Upper lobe of right lung (tissue), 1 donor: ENCODE results near the gene PLD4. TPM values are rescaled to one million over a fixed set of nuclear protein-coding genes. Genes with fewer than 3 reads are reported as not detected.

Experiments
- ATAC-seq: fragments of 200-7000 bp; cut with Tn5 transposase; one replicate; pipeline ENCODE4 v1.9.1; 2020; ENCODE audit warnings: mild to moderate bottlenecking, moderate library complexity
- DNase-seq: peaks from one replicate; pipeline ENCODE4 v3.0.0-alpha.2; 2020
- H3K27ac ChIP-seq: fragments of 200-600 bp; one replicate; pipeline ENCODE4 v1.8.0; 2022
- H3K27me3 ChIP-seq: fragments of 200-600 bp; one replicate; pipeline ENCODE4 v1.8.0; 2022; ENCODE audit warnings: mild to moderate bottlenecking
- H3K36me3 ChIP-seq: fragments of 200-600 bp; one replicate; pipeline ENCODE4 v1.8.0; 2022
- H3K4me1 ChIP-seq: fragments of 200-600 bp; one replicate; pipeline ENCODE4 v1.8.0; 2022
- H3K4me3 ChIP-seq: fragments of 200-600 bp; one replicate; pipeline ENCODE4 v1.8.0; 2022; ENCODE audit warnings: mild to moderate bottlenecking
- H3K9me3 ChIP-seq: fragments of 200-600 bp; one replicate; pipeline ENCODE4 v1.8.0; 2022
- CTCF ChIP-seq: fragments of 200-600 bp; IDR thresholded peaks from one replicate; pipeline ENCODE4 v1.8.0; 2022; ENCODE audit warnings: antibody characterized with exemption
- intact Hi-C: fragments of 100-400 bp; cut with DNase I; formaldehyde crosslinking; loops from one replicate; pipeline ENCODE4 v1.11.0; 2022
- total RNA-seq: library from RNA; stranded (reverse); fragmentation: NEBNext Ultra II Directional; extraction: Animal tissue kit (Norgen Biotek cat#: 25700); gene quantifications from one replicate; pipeline ENCODE4 v1.2.1, GENCODE V29; 2021
- donor health status: DM: no; HTN: yes; CAD: no; lungs with severe emphysema.

PLD4 gene
- total RNA-seq, 1 donor from 2014 or later, result 3.1 TPM

GRCh38 chr14:104967386-104968152 lies 42.9 kb downstream of the PLD4 start:
- Histone ChIP-seq H3K9me3 (no peaks in the 10 kb centered on the region), H3K27me3 (peaks cover 10% of the 10 kb centered on the region), H3K36me3 (no peaks in the 10 kb centered on the region), H3K27ac (peak overlapping the region; percentile 42), H3K4me3 (peak overlapping the region; percentile 39), H3K4me1 (peaks cover 41% of the 10 kb centered on the region)
- DNase-seq (peak; percentile 78), ATAC-seq (peak; percentile 56)
- intact Hi-C loops, result loop anchor here (5.0 kb wide), 1 partner anchor 75 kb away; no protein-coding TSS in a partner anchor
- no peak for TF ChIP-seq CTCF

DNA sequence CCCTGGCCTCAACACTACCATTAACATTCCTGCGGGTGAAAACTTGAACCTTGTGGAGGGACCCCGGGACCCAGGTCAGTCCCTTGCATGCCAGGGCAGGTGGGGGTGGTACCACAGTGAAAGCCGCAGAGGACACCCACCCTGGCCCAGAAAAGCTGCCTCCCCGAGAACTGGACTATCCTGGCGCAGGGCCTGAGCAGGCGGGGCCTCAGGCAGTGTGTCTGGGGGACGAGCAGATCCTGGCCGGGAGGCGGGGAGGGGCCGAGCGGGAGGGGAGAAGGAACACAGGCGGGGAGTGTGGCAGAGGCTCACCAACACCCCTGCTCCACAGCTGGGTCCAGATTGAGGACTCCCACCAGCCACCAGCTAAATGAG lies 43.5 kb downstream of the PLD4 start:
- Histone ChIP-seq H3K36me3 (no peaks in the 10 kb centered on the region), H3K4me1 (peaks cover 46% of the 10 kb centered on the region), H3K27ac (peak overlapping the region; percentile 42), H3K27me3 (peaks cover 10% of the 10 kb centered on the region), H3K4me3 (peak overlapping the region; percentile 39), H3K9me3 (no peaks in the 10 kb centered on the region)
- ATAC-seq (peak; percentile 2), DNase-seq (peak; percentile 80)
- intact Hi-C loops, result loop anchor here (5.0 kb wide), 1 partner anchor 74 kb away; no protein-coding TSS in a partner anchor
- no peak for TF ChIP-seq CTCF

DNA sequence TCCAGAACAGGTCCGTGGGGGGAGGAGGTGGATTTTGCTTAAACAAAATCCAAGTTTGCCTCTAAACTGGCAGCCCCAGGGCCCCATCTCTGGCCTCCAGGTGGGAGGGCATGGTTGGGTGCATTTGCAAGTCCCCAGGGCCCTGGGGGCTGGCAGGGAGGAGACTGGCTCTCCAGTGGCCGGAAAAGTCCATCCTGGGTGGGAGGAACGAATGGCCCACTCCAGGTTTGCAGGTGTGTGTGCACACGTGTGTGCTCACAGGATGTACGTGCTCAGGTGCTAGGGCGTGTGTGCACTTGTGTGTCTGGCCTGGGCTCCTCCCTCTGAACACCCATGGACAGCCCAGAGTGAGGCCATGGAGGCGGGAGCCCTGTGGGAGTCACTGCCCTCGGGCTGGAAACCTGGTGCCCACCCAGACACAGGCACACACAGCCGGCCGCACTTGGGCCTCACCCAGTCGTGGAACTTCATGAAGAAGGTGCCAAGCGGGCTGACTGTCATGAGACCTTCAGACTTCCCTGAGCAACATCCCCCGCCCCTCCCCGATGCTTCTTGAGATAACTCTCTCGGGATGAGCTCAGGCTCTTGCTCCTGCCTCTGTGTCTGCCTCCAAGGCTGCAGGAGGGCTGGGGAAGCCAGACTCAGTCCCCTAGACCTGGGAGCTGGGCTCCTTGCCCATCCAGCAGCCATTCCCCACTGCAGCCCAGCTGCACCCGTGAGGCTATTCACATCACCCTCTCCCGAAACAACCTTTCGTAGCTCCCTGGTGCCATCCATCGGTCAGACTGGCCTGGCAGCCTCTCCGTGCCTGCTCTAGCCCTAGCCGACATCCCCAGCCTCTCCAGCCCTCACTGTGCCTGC lies 44.1 kb downstream of the PLD4 start:
- ATAC-seq, result no peak
- Histone ChIP-seq H3K27me3 (peaks cover 10% of the 10 kb centered on the region), H3K36me3 (no peaks in the 10 kb centered on the region), H3K9me3 (no peaks in the 10 kb centered on the region), H3K27ac (peak overlapping the region; percentile 42), H3K4me3 (peak overlapping the region; percentile 39), H3K4me1 (peaks cover 53% of the 10 kb centered on the region)
- intact Hi-C loops, result loop anchor here (5.0 kb wide), 1 partner anchor 74 kb away; no protein-coding TSS in a partner anchor
- no peak for DNase-seq
- peak; percentile 16 for TF ChIP-seq CTCF

GRCh38 chr14:104969741-104970230 lies 45.1 kb downstream of the PLD4 start:
- H3K9me3 ChIP-seq, result no peaks in the 10 kb centered on the region
- intact Hi-C loops, result loop anchor here (5.0 kb wide), 1 partner anchor 73 kb away; no protein-coding TSS in a partner anchor
- H3K27ac ChIP-seq, result no peak overlapping the region
- no peak for TF ChIP-seq CTCF
- ATAC-seq (no peak), DNase-seq (no peak)
- H3K27me3 ChIP-seq, result peaks cover 10% of the 10 kb centered on the region
- H3K36me3 ChIP-seq, result no peaks in the 10 kb centered on the region
- H3K4me3 ChIP-seq, result peak overlapping the region; percentile 2
- H3K4me1 ChIP-seq, result peaks cover 63% of the 10 kb centered on the region

DNA sequence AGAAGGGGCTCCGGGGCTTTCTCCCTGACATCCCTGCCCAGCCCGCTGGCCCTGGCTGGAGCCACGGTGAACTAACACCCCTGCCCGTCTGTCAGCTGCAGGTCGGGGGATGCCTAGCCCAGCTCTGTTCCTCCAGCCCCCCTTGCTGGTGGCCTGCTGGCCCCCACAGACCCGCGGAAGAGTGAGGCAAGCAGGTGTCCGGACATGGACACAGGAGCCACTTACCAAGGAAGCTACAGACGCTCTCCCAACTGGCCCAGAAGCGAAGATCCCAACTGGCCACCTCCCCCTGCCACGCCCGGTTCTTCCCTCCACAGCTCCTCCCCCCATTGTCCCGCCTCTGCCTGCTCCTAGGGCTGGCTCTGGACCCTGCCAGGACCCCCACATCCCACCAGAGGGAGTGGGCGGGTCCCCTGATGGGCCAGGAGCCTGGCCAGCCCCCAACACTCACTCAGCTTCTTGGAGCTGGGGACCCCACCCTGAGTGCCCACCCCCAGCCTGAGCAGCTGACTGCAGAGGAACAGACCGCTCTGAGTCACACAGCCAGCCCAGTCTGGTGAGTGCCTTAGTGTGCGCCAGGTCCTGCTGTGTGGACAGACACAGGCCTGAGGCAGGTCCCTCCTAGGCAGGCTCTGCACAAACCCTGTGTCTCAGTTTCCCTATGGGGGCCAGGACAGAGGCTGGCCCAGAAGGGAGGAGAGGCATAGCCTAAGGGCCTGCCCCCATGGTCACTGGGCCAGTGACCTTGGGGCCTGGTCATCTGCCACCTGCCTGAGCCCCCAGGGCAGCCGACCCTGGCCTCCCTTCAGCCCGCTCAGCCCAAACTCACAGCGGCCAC lies 45.8 kb downstream of the PLD4 start:
- Histone ChIP-seq H3K4me1 (peaks cover 69% of the 10 kb centered on the region), H3K27me3 (peaks cover 10% of the 10 kb centered on the region), H3K9me3 (no peaks in the 10 kb centered on the region), H3K4me3 (peak overlapping the region; percentile 2), H3K27ac (peak overlapping the region; percentile 91), H3K36me3 (no peaks in the 10 kb centered on the region)
- no peak for DNase-seq
- ATAC-seq, result no peak
- no peak for TF ChIP-seq CTCF
- intact Hi-C loops, result no loop called here
